CD4-positive, alpha-beta T cell treated with Interleukin-4 for 4 hours (primary cell): ENCODE results near the gene PKIB.

ENCODE experiments used
- DNase-seq: peaks from one replicate; pipeline ENCODE4 v3.0.0-alpha.2; 2020

The PKIB gene

GRCh38 chr6:122669868-122670267 lies 59.7 kb downstream of the PKIB start:
- DNase-seq = no peak

- DNase-seq = no peak
Observed at GRCh38 chr6:122671251-122671650, 61.0 kb downstream of the PKIB start.

GRCh38 chr6:122673343-122673961 lies 63.2 kb downstream of the PKIB start:
- no peak for DNase-seq

- no peak for DNase-seq
Observed at GRCh38 chr6:122676146-122676545, 65.9 kb downstream of the PKIB start.

GRCh38 chr6:122676688-122677087 lies 66.5 kb downstream of the PKIB start:
- no peak for DNase-seq

- no peak for DNase-seq
Observed at GRCh38 chr6:122677406-122677805, 67.2 kb downstream of the PKIB start.

- no peak for DNase-seq
Observed at GRCh38 chr6:122678841-122679240, 68.6 kb downstream of the PKIB start.

GRCh38 chr6:122681705-122682104 lies 71.5 kb downstream of the PKIB start:
- no peak for DNase-seq

- DNase-seq = no peak
Observed at GRCh38 chr6:122683989-122684651, 73.9 kb downstream of the PKIB start.

- DNase-seq = no peak
Observed at GRCh38 chr6:122692175-122692598, 82.0 kb downstream of the PKIB start.

- DNase-seq = no peak
Observed at GRCh38 chr6:122692807-122693580, 82.8 kb downstream of the PKIB start.

GRCh38 chr6:122694075-122694474 lies 83.9 kb downstream of the PKIB start:
- no peak for DNase-seq

GRCh38 chr6:122694602-122695001 lies 84.4 kb downstream of the PKIB start:
- DNase-seq = no peak

- no peak for DNase-seq
Observed at GRCh38 chr6:122695188-122695587, 85.0 kb downstream of the PKIB start.

GRCh38 chr6:122696079-122696478 lies 85.9 kb downstream of the PKIB start:
- DNase-seq = no peak

GRCh38 chr6:122696853-122697252 lies 86.6 kb downstream of the PKIB start:
- no peak for DNase-seq

GRCh38 chr6:122697458-122697857 lies 87.3 kb downstream of the PKIB start:
- no peak for DNase-seq

- DNase-seq = no peak
Observed at GRCh38 chr6:122701666-122702065, 91.5 kb downstream of the PKIB start.

GRCh38 chr6:122702841-122703240 lies 92.6 kb downstream of the PKIB start:
- DNase-seq = no peak

- DNase-seq = no peak
Observed at GRCh38 chr6:122704066-122704465, 93.9 kb downstream of the PKIB start.

- peak; percentile 17 for DNase-seq
Observed at GRCh38 chr6:122709922-122710512, 99.8 kb downstream of the PKIB start.

GRCh38 chr6:122710908-122711635 lies 100.9 kb downstream of the PKIB start:
- DNase-seq = no peak

GRCh38 chr6:122712093-122712447 lies 101.9 kb downstream of the PKIB start:
- no peak for DNase-seq
